HG03432 (cell line): ENCODE results near the gene TRAM2.

Source experiments
- ATAC-seq: cut with Tn5 transposase; IDR thresholded peaks from one replicate; pipeline ENCODE4 v1.9.1; 2021; ENCODE audit warnings: mild to moderate bottlenecking, moderate library complexity; ENCODE audit not compliant: unreplicated experiment

TRAM2 gene

DNA sequence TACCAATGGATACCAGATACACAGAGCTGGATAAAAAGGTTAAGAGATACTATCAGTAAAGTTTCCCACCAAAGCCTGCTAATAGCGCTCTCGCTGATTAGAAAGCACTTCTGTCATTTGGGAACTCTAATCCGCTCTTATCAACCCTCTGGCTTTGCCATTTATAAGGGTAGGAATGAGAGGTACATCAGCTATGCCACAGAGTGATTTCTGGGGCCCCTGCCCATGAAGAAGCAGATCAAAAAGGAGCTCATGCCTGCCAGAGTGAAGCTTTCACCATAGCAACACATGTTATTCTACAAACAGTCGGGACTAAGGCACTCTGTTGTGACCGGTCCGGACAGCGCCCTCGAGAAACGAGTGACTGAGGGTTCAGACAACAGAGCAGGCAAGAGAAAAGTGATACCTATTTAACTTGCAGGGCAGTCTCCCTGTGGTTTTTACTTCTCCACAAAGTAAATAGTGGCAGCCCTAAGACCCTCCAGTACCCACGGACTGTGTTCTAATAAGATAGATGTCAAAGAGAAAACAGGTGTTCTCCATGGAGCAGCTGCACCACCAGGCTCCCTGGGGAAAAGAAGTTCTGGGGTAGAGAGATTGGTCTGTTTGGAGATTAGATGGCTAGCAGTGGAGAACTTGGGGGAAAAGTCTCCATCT, 5.6 kb downstream of the TRAM2 start:
- ATAC-seq, result no peak

DNA sequence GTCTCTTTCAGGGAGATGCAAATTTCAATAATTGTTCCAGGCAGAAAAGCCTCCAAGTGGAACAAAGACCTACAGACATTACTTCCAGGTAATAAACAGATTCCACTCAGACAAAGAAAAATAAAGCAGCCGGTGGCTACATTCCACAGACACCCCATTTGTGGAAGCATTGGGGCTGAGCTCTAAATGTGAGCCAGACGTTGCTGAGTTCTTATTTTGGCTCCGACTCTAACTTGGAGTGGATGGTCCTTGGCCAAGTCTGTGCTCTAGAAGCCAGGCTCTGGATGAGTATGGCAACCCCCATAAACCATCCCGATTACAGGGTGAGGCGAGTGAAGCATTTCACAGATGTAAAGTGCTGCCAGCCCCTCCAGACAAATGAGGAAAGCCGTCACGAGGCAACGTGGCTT, 6.6 kb downstream of the TRAM2 start:
- ATAC-seq, result no peak

DNA sequence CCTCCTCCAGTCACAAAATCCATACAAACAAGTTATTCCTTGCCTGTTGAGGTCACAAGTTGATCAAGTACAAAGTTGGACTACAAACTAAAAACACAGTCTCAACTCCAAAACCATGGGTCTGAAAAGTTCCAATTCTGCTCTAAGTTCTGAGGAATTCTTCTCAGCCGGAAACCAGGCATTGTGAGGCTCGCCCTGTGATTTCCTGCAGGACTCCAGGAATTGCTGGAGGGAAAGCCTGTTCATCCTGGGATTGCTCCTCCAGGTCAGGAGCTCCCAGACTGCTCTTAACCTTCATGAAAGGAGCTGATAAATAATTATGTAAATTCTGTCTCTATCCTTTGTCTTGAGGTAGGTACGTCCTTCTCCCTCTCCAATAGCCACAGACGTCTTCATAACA, 8.5 kb downstream of the TRAM2 start:
- ATAC-seq, result no peak

DNA sequence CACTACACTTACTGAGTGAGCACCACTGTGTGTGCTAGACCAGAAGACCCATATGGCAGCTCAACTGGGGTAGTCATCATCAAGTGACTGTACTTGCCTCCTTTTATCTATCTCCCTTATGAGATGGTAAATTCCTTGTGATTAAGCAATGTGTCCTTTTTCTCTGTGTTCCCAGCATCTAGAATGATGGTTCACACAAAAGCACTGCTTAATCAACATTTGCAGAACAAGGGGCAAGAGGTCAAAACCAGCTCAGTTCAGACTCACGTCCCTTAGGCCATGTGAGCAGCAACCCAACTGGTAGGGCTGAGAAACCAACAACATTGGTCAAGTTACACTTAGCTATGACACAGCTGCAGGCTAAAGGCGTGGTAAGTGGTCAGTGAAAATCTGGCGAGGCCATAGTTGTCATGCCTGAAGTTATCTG, 10.0 kb downstream of the TRAM2 start:
- no peak for ATAC-seq

DNA sequence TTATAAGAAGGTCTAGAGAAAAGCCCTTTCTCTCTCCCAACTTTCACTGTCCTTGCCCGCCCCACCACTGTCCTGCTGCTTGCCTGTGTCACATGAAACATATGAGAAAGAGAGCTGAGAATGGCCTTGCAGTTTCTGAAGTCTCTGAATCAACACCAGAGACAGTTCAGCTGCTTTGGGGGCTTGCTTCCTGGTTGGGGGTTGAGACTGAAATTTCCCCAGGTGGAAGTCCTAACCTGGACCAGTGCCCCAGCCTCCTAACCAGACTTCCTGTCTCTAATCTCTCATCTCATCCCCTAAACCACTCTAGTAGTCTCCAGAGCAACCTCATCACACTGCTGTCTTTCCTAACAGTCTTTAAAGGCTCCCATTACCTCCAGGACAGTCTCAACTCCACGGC, 10.7 kb downstream of the TRAM2 start:
- peak; percentile 79 for ATAC-seq

DNA sequence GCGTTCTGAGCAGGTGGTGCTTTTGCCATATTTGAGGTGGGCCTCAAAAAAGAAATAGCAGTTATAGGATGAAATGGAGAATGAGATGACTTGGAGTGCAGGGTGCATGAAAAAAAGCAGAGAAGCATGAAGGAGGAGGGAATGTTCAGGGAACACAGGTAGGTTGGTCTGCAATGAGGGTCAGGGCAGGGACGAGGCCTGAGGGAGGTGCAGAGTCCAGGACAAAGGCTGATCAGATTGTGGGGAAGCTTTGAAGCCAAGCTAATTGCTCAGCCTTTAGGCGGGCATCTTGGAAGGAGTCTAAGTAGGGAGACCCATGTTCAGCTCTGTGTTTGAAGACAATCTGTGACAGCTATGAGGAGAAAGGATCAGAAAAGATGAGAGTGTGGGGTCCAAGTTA, 12.0 kb downstream of the TRAM2 start:
- no peak for ATAC-seq

DNA sequence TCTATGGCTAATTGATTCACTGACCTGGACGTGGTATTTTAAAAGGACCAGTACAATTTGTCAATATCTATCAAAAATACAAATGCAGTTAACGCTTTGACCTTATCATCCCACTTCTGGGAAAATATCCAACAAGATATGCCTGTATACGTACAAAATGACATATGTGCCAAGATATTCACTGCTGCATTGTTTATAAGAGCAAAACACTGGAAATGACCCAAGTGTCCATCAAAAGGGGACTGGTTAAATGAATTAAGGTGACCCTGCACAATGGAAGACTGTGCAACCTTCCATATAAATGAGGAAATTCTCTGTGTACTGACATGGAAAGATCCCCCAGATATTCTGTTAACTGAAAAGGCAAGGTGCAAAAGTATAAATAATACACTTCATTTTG, 13.9 kb downstream of the TRAM2 start:
- no peak for ATAC-seq

DNA sequence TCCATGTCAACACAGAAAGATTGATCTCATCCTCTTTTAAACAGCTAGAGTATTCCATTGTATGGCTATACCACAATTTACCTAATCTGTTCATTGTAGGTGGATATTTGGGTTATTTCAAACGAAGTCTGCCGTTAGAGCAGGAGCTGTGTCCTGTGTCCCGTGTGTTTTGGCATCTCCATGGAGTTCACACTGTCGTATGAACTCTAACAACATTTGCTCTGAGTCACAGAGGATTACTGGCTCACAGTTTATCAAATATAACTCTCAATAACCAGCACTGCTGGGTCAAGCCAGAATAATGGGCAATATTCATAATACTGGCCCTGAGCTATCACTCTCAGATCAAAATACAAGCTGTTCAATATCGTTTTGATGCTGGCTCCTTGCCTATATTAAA, 16.4 kb downstream of the TRAM2 start:
- ATAC-seq, result no peak

DNA sequence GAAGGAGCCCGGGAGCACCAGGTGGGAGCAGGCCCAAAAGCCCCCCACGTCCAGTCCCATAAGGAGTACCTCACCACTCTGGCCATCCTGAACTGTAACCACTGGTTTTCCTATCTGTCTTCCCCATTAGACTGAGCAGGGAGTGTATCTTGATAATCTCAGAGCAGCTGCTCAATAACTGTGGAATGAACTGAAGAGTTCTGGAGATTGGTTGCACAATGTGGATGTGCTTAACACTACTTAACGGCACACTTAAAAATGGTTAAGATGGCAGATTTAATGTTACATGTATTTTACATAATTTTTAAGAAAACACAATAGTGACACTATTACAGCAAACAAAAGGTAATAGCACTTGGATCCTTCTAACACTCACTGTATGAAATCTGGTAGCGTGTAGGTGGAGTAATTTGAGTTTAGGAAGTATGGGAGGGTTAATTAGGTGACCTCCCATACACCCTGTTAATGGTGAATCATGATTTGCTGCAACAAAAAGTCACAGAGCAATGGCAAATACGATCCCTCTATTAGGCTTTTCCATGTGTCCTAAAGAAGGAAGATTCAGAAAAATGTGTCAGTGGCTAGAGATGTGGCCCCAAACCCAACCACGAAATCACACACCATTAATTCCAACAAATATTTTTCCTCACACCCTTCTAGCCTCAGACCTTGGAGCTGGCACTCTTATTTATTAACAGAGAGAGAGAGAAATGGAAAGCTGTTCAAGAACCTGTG, 18.4 kb downstream of the TRAM2 start:
- no peak for ATAC-seq

DNA sequence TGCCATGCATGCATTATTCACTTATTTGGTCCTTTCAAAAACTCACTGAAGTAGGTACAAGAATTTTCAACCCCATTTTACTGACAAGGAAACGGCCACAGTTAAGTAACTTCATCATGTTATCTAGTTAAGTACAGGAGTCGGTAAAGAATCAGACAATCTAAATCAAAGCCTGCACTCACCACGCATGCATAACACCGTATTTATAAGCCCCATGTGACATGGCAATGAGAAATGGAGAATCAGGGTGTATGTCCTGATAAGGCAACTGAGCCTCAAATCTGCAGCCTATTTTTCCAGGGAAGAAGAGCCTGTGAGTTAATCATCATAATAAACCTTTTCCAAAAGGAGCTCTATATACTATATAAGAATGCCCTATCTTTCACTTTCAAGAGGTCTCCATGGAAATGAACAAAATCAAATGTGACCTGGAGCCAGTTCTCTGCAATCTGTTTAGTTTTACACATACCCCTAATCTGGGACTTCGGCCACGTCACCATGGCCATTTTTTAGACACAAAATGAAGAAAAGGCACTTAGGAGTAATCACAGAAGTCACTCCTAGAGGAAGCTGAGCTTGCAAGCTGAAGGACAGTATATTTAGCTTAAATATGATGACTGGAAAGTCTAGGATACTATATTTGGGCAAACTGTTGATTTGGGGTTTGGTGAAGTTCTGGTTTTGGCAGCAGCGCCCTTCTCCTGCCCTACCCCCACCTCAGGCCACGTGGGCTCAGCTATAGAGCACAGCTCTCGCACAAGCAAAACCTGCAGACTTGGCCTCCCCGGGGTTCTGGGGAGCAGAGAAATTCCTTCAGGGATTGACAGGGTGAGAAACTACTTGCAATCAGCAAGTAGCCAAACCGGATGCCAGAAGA, 19.2 kb downstream of the TRAM2 start:
- ATAC-seq, result peak; percentile 44

DNA sequence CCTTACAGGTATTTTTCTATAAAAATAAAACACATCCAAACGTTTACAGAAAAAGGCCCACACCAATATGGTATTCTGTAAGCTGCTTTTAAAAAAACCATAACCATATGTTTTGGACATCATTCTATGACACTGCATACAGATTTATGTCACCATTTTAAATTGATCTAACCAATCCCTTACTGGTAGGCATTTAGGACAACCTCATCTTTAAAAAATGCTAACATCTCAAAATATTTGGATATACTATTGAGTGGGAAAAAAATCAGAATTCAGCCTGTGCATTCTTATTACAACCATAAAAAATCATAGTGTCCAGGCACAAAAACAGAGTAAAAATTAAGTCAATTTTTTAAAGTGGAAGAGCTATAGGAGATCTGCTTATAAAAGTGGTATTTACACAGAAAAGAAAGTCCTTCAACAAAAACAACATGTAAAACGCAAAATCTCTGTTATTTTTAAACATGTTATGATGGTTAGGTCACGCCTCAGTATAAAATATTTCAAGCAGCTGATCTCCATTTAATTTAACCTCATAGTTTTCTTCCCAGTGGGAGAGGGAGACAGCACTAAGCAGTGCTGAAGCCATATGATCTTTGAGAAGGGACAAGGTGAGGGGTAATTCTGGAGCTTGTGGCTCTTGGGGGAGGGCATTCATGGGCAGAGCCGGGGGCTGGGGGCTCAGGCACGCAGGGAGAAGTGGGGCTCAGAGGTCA, 21.2 kb downstream of the TRAM2 start:
- ATAC-seq, result no peak

DNA sequence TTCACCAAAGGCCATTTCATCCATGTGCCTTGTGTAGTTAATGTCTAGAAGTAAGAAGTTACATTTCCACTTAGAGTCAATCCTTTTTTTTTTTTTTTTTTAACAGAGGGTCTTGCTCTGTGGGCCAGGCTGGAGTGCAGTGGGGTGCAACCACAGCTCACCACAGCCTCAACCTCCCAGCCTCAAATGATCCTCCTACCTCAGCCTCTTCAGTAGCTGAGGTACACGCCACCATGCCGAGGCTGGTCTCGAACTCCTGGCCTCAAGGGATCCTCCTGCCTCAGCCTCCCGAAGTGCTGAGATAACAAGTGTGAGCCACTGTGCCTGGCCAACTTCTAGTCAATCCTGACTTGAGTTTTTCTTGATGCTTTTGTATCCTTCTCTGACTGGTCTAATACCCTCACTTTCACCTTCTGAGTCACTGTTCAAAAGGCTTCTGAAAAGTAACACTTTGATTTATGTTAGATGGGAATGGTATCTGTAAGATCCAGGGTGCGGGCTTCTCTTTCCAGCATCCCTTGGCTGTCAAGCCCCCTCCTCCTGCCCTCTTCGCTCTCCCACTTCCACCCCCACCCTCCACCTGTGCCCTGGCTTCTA, 22.1 kb downstream of the TRAM2 start:
- ATAC-seq, result no peak

DNA sequence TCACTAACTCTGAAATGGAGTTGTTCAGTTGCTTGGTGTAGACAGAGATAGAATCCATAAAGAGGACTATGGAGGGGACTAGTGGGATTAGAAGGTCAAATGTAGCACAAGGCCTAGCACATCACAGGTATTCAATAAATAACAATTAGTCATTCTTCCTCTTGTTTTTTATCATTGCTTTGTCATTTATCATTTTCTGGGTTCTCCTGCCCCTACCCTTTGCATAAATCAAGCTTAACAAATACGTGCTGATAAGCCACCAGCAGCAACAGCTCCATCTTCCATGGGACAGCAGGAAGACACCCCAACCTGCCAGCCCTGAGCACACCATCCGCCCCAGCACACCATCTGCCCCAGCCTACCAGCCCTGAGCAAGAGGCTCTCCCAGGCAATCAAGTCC, 23.1 kb downstream of the TRAM2 start:
- no peak for ATAC-seq

DNA sequence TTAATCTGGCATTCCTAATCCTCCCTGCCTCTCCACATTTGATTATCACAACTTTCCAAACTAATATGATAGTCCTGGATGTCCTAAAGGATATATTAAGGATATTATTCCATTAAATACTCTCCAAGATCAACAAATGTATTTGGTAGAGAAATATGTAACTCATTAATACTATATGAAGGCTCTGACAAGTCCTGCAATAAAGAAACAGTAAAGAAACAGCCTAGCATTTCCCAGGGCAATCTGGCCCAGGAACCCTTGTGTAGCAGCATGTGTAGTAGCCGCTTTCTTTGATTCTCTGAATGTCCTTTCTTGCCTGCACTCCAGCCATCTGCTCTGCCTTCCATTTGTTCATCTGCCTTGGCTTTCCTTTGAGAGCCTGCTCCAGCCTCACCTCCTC, 23.7 kb downstream of the TRAM2 start:
- no peak for ATAC-seq

DNA sequence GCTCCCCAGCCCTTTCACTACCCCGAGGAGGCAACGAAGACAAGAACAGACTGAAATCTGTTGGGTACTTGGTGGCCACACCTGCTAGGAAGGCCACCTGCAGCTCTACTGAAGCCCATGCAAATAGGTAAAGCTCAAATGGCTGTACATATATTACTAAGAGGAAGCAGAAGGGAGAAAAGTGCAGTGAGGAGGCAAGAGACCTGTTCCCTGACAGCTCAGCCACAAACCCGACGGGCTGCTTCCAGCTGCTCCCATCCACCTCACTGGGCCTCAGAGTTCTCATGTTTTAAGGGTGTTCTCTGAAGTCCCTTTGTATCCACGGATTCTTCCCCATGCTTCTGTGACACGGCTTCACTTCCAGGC, 24.6 kb downstream of the TRAM2 start:
- peak; percentile 93 for ATAC-seq

DNA sequence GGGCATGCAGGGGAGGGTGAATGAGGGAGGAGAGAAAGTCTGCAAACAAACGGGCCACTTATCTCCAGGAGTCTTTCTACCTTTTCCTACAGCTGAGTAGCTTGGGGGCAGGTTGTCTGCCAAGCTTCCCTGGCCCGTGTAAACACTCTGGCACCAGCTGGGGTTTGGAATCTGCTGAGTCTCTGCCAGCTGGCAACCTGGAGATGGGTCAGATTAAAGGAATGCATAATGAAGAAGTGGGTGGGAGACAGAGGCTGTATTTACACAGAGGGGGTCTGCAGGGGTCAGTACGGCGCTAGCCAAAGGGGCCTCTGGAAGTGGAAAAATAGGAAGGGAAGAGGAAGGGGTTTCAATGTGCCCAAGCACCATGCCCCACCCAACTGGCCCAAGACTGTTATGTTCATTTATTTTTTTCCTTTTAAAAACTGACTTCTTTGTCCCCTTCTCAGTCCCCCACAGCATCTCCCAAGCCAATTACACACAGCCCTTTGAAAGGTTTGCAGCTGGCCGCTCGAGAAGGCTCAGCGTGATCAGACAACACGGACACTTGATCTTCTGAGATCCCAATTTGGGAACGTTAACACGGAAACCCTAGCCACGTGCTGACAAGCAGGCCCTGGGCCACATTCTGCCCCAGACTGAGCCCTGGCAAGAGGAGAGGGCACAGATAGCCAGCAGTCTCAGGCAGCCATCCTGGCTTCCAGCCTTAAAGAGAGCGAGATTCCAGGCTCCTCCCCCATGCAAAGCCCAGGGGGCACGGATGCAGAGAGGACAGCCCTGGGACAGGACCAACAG, 25.2 kb downstream of the TRAM2 start:
- ATAC-seq, result no peak

DNA sequence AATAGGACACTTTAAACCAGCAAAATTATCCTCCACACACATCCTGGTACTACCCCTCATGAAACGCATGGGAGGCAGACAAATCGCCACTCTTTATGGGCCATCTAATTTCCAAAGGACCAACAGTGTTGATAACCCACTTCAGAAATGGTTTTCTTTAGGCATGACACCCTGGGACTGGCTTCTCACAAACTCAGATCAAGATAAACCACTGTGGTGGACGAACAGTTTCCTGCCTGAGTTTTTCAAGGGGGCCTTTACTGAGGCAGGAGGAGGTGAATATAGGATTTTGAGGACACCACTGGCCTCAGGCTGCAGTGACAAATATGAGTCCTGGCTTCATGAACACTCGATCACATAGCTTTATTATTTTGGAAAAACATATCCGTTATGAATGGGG, 26.0 kb downstream of the TRAM2 start:
- no peak for ATAC-seq

DNA sequence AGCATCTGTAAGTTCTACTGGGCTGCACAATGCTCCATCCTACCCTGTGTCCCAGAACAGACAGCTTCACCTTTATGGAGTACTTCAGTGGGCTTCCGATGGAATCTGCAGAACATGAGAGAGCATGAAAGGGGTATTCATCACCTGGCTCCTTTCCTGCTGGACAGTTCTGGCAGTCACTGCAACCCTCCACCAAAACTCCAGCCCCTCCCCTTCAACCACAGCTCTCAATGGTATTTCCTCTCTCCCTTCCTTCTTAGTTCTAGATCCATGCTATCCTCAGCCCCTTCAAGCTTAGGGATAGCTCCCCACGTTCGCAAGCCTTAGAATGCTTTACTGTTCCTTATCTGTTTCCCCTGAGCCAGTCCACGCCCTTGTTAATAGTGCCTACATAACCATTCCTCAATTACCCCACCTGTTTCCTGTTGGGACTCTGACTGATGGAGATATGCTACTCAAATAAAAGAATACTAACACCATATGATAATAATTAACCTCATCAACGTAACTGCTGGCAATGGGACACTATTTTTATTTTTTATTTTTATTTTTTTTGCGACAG, 26.8 kb downstream of the TRAM2 start:
- ATAC-seq, result no peak

DNA sequence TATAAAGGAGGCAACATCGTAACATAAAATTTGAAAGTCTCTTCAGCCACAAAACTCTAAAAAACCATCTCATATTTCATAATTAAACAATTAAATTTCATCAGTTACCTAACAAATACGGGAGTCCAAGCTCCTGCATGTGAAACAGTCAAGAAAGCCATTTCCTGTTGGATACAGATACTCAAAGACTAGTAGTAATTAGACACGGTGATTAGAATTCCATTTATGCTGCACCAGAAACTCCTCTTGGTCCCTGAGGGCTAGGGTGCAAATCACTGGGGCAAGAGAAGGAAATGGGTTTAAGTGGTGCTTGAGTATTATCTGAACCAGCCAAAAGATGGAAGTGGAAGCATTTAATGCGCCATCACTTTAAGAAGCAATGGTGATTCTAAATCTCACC, 27.4 kb downstream of the TRAM2 start:
- ATAC-seq, result no peak

DNA sequence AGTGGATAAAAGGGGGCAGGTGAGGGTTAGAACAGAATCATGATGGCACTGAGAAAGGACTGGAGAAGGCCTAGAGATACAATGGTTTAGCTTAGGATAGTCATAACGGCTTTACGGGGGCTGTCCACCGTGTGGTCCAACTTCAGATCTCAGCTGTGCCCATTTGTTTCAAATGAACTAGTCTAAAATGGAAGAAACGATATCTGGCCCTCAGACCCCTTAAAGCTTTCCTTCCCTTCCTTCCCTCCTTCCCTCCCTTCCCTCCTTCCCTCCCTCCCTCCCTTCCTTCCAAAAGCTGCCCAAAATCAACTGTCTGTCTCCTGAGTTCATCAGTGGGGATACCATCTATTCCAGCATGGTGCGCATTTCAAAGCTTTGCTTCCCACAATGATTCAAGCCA, 27.9 kb downstream of the TRAM2 start:
- no peak for ATAC-seq
